HepG2 (cell line): ENCODE data around the gene ACSM3. TPM values are rescaled to one million over a fixed set of nuclear protein-coding genes. Genes with fewer than 3 reads are reported as not detected.

Experiments used
- AHR ChIP-seq: IDR thresholded peaks from 2 replicates; pipeline ENCODE4 v1.6.1; 2018; ENCODE audit warnings: missing genetic modification reagents, missing compliant biosample characterization
- CREB1 ChIP-seq, 2 experiments: fragments of 450-650 bp in 1 of 2; IDR thresholded peaks; 2 replicates each; pipeline ENCODE4 v1.6.1; 2016 to 2017; ENCODE audit warnings: control low read depth in 1 of 2, mild to moderate bottlenecking in 1 of 2, missing compliant biosample characterization in 1 of 2, missing genetic modification characterization in 1 of 2
- EP300 ChIP-seq, 3 experiments: sonication (generic) in 1 of 3; formaldehyde crosslinking in 1 of 3; IDR thresholded peaks; 2 replicates each; pipeline versions ENCODE4 v1.5.1 to v1.6.1; 2011 to 2020; ENCODE audit warnings: low read depth in 2 of 3, low read length in 2 of 3, borderline replicate concordance in 1 of 3, improper control_type of control experiment in 1 of 3, mild to moderate bottlenecking in 1 of 3, missing genetic modification reagents in 1 of 3, moderate library complexity in 1 of 3
- ETS1 ChIP-seq: sonication (generic); formaldehyde crosslinking; IDR thresholded peaks from 2 replicates; pipeline ENCODE4 v1.4.0; 2020; ENCODE audit warnings: missing genetic modification reagents
- HOXA3 ChIP-seq: sonication (generic); formaldehyde crosslinking; IDR thresholded peaks from 2 replicates; pipeline ENCODE4 v1.5.0; 2020; ENCODE audit warnings: missing genetic modification reagents
- IRF1 ChIP-seq: sonication (generic); formaldehyde crosslinking; IDR thresholded peaks from 2 replicates; pipeline ENCODE4 v1.4.0; 2020; ENCODE audit warnings: low read depth, mild to moderate bottlenecking, missing genetic modification reagents
- KAT2B ChIP-seq: fragments of 150-350 bp; IDR thresholded peaks from 2 replicates; pipeline ENCODE4 v1.6.1; 2014; ENCODE audit warnings: low read depth, low read length, borderline replicate concordance
- MED13 ChIP-seq: sonication (generic); formaldehyde crosslinking; IDR thresholded peaks from 2 replicates; pipeline ENCODE4 v1.5.0; 2020; ENCODE audit warnings: missing genetic modification reagents
- NCOR1 ChIP-seq: fragments of 200-600 bp; sonication (generic); IDR thresholded peaks from 2 replicates; pipeline ENCODE4 v1.7.0; 2017; ENCODE audit warnings: antibody characterized with exemption, low read length, borderline replicate concordance
- NFKBIZ ChIP-seq: IDR thresholded peaks from 2 replicates; pipeline ENCODE4 v1.6.1; 2018; ENCODE audit warnings: missing genetic modification reagents, missing compliant biosample characterization
- NKX3-1 ChIP-seq: sonication (generic); formaldehyde crosslinking; IDR thresholded peaks from 2 replicates; pipeline ENCODE4 v1.5.0; 2020; ENCODE audit warnings: missing genetic modification reagents
- PRDM15 ChIP-seq: sonication (generic); formaldehyde crosslinking; IDR thresholded peaks from 2 replicates; pipeline ENCODE4 v1.4.0; 2020; ENCODE audit warnings: missing genetic modification reagents
- SMC3 ChIP-seq: IDR thresholded peaks from 2 replicates; pipeline ENCODE4 v1.6.1; 2011; ENCODE audit warnings: low read length, improper control_type of control experiment
- SPEN ChIP-seq: sonication (generic); formaldehyde crosslinking; IDR thresholded peaks from 2 replicates; pipeline ENCODE4 v1.5.1; 2020; ENCODE audit warnings: low read depth, mild to moderate bottlenecking, missing genetic modification reagents
- ZBTB4 ChIP-seq: sonication (generic); formaldehyde crosslinking; IDR thresholded peaks from 2 replicates; pipeline ENCODE4 v1.4.0; 2020; ENCODE audit warnings: missing genetic modification reagents, mild to moderate bottlenecking, borderline replicate concordance
- ZFP36L1 ChIP-seq: sonication (generic); formaldehyde crosslinking; IDR thresholded peaks from 2 replicates; pipeline ENCODE4 v1.8.0; 2022; ENCODE audit warnings: mild to moderate bottlenecking, missing genetic modification reagents, moderate library complexity
- ZNF138 ChIP-seq: sonication (generic); formaldehyde crosslinking; IDR thresholded peaks from 2 replicates; pipeline ENCODE4 v1.5.0; 2020; ENCODE audit warnings: mild to moderate bottlenecking, low read depth, missing genetic modification reagents
- ZNF317 ChIP-seq: sonication (generic); formaldehyde crosslinking; IDR thresholded peaks from 2 replicates; pipeline ENCODE4 v1.5.0; 2020; ENCODE audit warnings: mild to moderate bottlenecking, missing genetic modification reagents
- ZNF530 ChIP-seq: sonication (generic); formaldehyde crosslinking; IDR thresholded peaks from 2 replicates; pipeline ENCODE4 v1.5.0; 2020; ENCODE audit warnings: low read depth, mild to moderate bottlenecking, missing genetic modification reagents
- ZSCAN29 ChIP-seq: sonication (generic); formaldehyde crosslinking; conservative IDR thresholded peaks from 2 replicates; pipeline ENCODE4 v1.4.0; 2020; ENCODE audit warnings: mild to moderate bottlenecking, missing genetic modification reagents
- polyA plus RNA-seq, 8 experiments: library from polyadenylated mRNA; depleted of rRNA in 3 of 8; stranded (reverse) in 7 of 8; unstranded in 1 of 8; fragments of >200 nt; fragmentation: Illumina TruSeq in 4 of 8; extraction: Trizol in 4 of 8; gene quantifications; 2 replicates each; pipeline versions ENCODE4 v1.2.1 to v1.2.3, GENCODE V29; 2011 to 2016; ENCODE audit warnings: low read depth in 4 of 8, missing spikeins in 1 of 8, mixed read lengths in 1 of 8; ENCODE audit not compliant: insufficient read depth in 1 of 8
- total RNA-seq, 5 experiments: library from RNA; depleted of rRNA; stranded (reverse); fragments of >200 nt; fragmentation: Illumina TruSeq; extraction: Trizol; gene quantifications; 2 replicates each; pipeline ENCODE4 v1.2.3, GENCODE V29; 2016; ENCODE audit warnings: low read depth in 1 of 5

Gene ACSM3
- total and polyA plus RNA-seq, 2 of the 13 experiments (the other 11 are each of a cell fraction or from before 2014, with no cell fraction given): 74.0 to 108 TPM

GRCh38 chr16:20740901-20741521 lies 22.8 kb upstream of the ACSM3 start (continued):
- no peak for TF ChIP-seq NFKBIZ (CRISPR knock-in tag)
- peak; percentile 53; the same call in 1 of the 2 replicates for TF ChIP-seq PRDM15 (CRISPR knock-in tag)
- TF ChIP-seq KAT2B: no peak
- no peak for TF ChIP-seq ZNF138
- TF ChIP-seq SPEN (CRISPR knock-in tag): no peak
- no peak for TF ChIP-seq CREB1 (IDR thresholded peaks at IDR 0.05)
- TF ChIP-seq CREB1 (CRISPR knock-in tag; IDR thresholded peaks at IDR 0.05): no peak
- no peak for TF ChIP-seq ZNF530 (CRISPR knock-in tag)
- no peak for TF ChIP-seq EP300 (IDR thresholded peaks at IDR 0.05; ENCODE audit: low read depth in 2 of 2, low read length in 2 of 2)
- peak; percentile 9; the same call in 1 of the 2 replicates for TF ChIP-seq EP300 (CRISPR knock-in tag; IDR thresholded peaks at IDR 0.05; ENCODE audit: borderline replicate concordance)
- no peak for TF ChIP-seq NCOR1
- TF ChIP-seq MED13: peak; percentile 74; the same call in 1 of the 2 replicates
- no peak for TF ChIP-seq SMC3
- TF ChIP-seq ZBTB4 (CRISPR knock-in tag): peak; percentile 11; the same call in 1 of the 2 replicates
- TF ChIP-seq ZSCAN29: 0 out of 2 replicates have a peak, but pooled peaks have one; percentile 3
- TF ChIP-seq ZFP36L1: peak; percentile 69; the same call in 1 of the 2 replicates
- no peak for TF ChIP-seq AHR (CRISPR knock-in tag)
- TF ChIP-seq ZNF317: no peak
- TF ChIP-seq IRF1: 0 out of 2 replicates have a peak, but pooled peaks have one; percentile 2
- TF ChIP-seq ETS1: 0 out of 2 replicates have a peak, but pooled peaks have one; percentile 13
- TF ChIP-seq HOXA3: no peak
- TF ChIP-seq NKX3-1 (CRISPR knock-in tag): no peak
